Ovary (tissue), 3 donors: ENCODE measurements around the gene ACY1.

ENCODE experiments used
- POLR2A ChIP-seq: fragments of 450-650 bp; IDR thresholded peaks from one replicate; pipeline ENCODE4 v1.6.1; 2017; ENCODE audit warnings: antibody characterized with exemption, mild to moderate bottlenecking, moderate library complexity
- TF ChIP-seq, protein P1 (sequence below), 3 donors: fragments of 450-650 bp in 2 of 3; fragments of 200-600 bp in 1 of 3; IDR thresholded peaks; one replicate each; pipeline versions ENCODE4 v1.5.1 to v1.8.0; 2016 to 2022; ENCODE audit warnings: antibody characterized with exemption in 3 of 3, mild to moderate bottlenecking in 1 of 3
- donor health status: DM: no; HTN: no; CAD: no.

- TF ChIP-seq, protein P1, sequence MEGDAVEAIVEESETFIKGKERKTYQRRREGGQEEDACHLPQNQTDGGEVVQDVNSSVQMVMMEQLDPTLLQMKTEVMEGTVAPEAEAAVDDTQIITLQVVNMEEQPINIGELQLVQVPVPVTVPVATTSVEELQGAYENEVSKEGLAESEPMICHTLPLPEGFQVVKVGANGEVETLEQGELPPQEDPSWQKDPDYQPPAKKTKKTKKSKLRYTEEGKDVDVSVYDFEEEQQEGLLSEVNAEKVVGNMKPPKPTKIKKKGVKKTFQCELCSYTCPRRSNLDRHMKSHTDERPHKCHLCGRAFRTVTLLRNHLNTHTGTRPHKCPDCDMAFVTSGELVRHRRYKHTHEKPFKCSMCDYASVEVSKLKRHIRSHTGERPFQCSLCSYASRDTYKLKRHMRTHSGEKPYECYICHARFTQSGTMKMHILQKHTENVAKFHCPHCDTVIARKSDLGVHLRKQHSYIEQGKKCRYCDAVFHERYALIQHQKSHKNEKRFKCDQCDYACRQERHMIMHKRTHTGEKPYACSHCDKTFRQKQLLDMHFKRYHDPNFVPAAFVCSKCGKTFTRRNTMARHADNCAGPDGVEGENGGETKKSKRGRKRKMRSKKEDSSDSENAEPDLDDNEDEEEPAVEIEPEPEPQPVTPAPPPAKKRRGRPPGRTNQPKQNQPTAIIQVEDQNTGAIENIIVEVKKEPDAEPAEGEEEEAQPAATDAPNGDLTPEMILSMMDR (IDR thresholded peaks at IDR 0.05), result no peak
- no peak for TF ChIP-seq POLR2A
Observed at GRCh38 chr3:51947215-51947900, 36.0 kb upstream of the ACY1 start.
